ENCODE results near the gene ITPRIPL2.

Gene ITPRIPL2

GRCh38 chr16:19127205-19127604 lies 13.4 kb downstream of the ITPRIPL2 start:
- no peak for TF ChIP-seq CTCF (conservative IDR thresholded peaks at IDR 0.05)
- TF ChIP-seq ZFX (IDR thresholded peaks at IDR 0.05), result no peak
- no peak overlapping the region for H3K27ac ChIP-seq

DNA sequence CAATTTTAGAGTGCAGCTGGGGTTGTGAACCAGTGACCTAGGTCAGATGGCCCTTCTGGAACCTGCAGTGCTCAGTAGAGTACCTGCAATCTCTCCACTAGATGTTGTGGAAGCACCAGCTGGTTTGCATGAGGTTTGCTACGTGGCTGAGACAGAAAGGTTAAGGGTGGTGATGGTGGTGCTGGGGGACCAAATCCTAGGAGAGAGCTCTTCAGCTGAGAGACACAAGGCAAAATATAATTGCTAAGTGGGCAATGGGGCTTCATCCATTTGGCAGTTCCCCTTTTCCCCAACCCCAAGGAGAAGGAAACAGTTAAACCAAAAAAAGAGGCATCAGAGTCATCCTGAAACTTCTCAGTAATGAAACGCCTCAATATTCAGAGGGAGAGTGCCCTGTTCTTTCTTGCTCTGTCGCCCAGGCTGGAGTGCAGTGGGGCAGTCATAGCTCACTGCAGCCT lies 13.9 kb downstream of the ITPRIPL2 start:
- H3K27ac ChIP-seq, result no peak overlapping the region
- TF ChIP-seq ZFX (IDR thresholded peaks at IDR 0.05) (no peak), CTCF (conservative IDR thresholded peaks at IDR 0.05) (no peak)

GRCh38 chr16:19128454-19129200 lies 14.9 kb downstream of the ITPRIPL2 start:
- H3K27ac ChIP-seq, result no peak overlapping the region
- TF ChIP-seq CTCF (conservative IDR thresholded peaks at IDR 0.05) (no peak), ZFX (IDR thresholded peaks at IDR 0.05) (no peak)

- TF ChIP-seq CTCF (conservative IDR thresholded peaks at IDR 0.05), result no peak
- no peak for TF ChIP-seq ZFX (IDR thresholded peaks at IDR 0.05)
- peak overlapping the region; percentile 51 for H3K27ac ChIP-seq
Observed at GRCh38 chr16:19130385-19130784, 16.6 kb downstream of the ITPRIPL2 start.

- no peak for TF ChIP-seq ZFX (IDR thresholded peaks at IDR 0.05)
- no peak for TF ChIP-seq CTCF (conservative IDR thresholded peaks at IDR 0.05)
- peak overlapping the region; percentile 51 for H3K27ac ChIP-seq
Observed at GRCh38 chr16:19130852-19131824, 17.4 kb downstream of the ITPRIPL2 start.

- peak overlapping the region; percentile 51 for H3K27ac ChIP-seq
- TF ChIP-seq CTCF (conservative IDR thresholded peaks at IDR 0.05), result no peak
- TF ChIP-seq ZFX (IDR thresholded peaks at IDR 0.05), result no peak
Observed at GRCh38 chr16:19131825-19132218, 18.1 kb downstream of the ITPRIPL2 start.

- H3K27ac ChIP-seq, result peak overlapping the region; percentile 51
- no peak for TF ChIP-seq CTCF (conservative IDR thresholded peaks at IDR 0.05)
- TF ChIP-seq ZFX (IDR thresholded peaks at IDR 0.05), result no peak
Observed at GRCh38 chr16:19132255-19132654, 18.5 kb downstream of the ITPRIPL2 start.
